HG03280 (cell line): ENCODE results near the gene SRD5A3.
"Not testable (repeated sequence)": the region's sequence is repeated elsewhere in the genome, so short reads cannot be mapped to it uniquely, and the experiment has no call there.

Source experiments
- ATAC-seq: cut with Tn5 transposase; IDR thresholded peaks from one replicate; pipeline ENCODE4 v1.9.1; 2021; ENCODE audit warnings: mild to moderate bottlenecking, moderate library complexity; ENCODE audit not compliant: unreplicated experiment

SRD5A3 gene

GRCh38 chr4:55345054-55345453 is 988 bp upstream of the SRD5A3 start:
- no peak for ATAC-seq

GRCh38 chr4:55346851-55347255 is 811 bp downstream of the SRD5A3 start:
- ATAC-seq, result no peak

DNA sequence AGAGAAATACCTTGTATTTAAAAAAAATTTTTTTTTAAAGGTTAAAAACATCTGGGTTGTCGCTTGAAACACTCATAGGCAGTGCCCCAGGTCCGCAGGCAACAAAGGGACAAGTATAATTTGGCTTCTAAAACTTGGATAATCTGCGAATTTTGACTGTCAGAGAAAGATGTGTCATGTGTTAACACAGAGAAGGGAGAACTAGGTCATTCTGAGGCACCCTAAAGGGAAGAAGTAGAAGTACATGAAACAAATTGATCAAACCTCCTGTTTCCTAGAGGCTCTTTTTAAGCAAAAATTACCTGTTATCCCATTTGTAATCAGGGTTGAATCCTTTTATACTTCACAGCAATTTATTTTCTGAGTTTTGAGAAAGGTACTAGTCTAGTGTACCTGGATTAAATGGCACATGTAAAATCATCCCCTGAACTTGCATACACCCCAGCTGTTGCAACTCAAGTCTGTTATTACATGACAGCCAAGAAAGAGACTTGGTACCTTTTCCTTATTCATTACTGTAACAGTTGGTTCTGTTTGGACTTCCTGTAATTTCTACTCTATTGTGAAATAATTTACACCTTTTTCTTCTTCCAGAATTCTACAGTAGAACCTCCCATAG is 1.7 kb downstream of the SRD5A3 start:
- ATAC-seq, result no peak

- no peak for ATAC-seq
Measured at GRCh38 chr4:55348466-55348865, 2.4 kb downstream of the SRD5A3 start.

DNA sequence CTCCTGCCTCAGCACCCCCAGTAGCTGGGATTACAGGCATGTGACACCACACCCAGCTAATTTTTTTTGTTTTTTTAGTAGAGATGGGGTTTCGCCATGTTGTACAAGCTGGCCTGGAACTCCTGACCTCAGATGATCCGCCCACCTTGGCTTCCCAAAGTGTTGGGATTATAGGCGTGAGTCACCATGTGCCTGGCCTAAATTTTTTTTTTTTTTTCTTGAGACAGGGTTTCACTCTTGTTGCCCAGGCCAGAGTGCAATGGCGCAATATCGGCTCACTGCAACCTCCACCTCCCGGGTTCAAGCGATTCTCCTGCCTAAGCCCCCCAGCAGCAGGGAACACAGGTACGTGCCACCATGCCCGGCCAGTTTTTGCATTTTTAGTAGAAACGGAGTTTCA is 4.8 kb downstream of the SRD5A3 start:
- not testable (repeated sequence) for ATAC-seq

GRCh38 chr4:55351824-55352223 is 5.8 kb downstream of the SRD5A3 start:
- no peak for ATAC-seq

DNA sequence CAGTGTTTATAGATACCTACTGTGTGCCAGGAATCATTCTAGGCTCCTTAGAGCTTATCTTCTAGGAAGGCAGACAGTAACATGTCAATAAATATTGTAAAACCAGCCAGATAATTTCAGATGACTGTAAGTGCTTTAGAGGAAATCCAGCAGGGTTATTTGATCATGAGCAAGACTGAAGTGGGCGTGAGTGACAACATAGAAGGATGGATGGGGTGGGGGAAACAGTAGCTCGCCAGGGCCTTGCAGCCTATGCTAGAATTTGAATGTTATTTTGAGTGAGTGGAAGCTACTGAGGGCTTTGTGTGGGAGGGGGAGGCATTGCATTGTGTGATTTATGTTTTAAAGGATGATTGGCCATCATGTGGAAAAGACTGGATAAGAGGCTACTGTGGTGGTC is 6.7 kb downstream of the SRD5A3 start:
- ATAC-seq, result no peak

DNA sequence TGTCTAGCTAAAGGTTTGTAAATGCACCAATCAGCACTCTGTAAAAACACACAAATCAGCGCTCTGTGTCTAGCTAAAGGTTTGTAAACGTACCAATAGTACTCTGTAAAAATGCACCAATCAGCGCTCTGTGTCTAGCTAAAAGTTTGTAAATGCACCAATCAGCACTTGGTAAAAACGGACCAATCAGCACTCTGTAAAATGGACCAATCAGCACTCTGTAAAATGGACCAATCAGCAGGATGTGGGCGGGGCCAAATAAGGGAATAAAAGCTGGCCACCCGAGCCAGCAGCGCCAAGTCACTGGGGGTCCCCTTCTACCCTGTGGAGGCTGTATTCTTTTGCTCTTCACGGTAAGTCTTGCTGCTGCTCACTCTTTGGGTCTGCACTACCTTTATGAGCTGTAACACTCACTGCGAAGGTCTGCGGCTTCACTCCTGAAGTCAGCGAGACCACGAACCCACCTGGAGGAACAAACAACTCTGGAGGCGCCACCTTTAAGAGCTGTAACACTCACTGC is 7.2 kb downstream of the SRD5A3 start:
- ATAC-seq, result not testable (repeated sequence)

DNA sequence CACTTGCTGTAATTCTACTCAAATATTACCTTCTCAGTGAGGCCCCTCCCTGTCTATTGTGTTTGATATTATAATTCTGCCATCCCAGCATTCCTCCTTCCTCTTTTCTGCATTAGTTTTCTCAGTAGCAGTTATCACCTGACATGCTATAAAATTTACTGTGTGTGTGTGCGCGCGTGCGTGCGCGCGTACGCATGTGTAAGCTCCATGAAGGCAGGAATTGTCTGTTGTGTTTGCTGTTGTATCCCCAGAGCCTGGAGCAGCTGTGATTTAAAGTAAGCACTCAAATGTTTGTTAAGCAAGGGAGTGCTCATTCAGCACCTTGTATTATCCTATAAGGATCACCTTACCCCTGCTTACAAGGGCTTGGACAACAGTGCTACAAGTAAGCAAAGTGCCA is 8.6 kb downstream of the SRD5A3 start:
- no peak for ATAC-seq

DNA sequence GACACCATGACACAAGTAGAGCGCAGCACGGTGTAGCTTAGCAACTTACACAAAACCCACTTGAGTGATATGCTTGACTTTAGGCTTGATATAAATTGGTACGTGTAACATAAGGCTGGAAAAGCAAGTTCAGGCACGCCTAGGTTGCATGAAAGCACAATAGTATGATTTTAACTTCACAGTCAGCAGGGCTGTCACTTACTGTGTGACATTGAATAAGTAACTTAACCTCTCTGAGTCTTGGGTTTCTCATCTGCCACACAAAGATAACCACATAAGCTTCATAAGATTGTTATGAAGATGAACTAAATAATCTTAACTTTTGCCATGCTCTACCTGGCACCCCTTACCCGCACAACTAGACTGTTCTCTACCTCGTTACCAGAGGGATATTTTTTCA is 9.5 kb downstream of the SRD5A3 start:
- ATAC-seq, result no peak

- no peak for ATAC-seq
Measured at GRCh38 chr4:55356991-55357461, 11.0 kb downstream of the SRD5A3 start.

DNA sequence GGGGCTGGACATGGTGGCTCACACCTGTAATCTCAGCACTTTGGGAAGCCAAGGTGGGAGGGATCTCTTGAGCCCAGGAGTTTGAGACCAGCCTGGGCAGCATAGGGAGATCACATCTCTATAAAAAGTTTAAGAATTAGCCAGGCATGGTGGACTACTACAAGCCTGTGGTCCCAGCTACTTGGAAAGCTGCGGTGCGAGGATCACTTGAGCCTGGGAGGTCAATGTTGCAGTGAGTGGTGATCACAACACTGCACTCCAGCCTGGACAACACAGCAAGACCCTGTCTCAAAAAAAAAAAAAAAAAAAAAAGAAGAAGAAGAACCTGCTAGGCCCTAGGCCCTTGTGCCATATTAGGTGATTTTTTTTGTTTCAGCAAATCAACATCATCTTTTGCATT is 12.2 kb downstream of the SRD5A3 start:
- ATAC-seq, result no peak

DNA sequence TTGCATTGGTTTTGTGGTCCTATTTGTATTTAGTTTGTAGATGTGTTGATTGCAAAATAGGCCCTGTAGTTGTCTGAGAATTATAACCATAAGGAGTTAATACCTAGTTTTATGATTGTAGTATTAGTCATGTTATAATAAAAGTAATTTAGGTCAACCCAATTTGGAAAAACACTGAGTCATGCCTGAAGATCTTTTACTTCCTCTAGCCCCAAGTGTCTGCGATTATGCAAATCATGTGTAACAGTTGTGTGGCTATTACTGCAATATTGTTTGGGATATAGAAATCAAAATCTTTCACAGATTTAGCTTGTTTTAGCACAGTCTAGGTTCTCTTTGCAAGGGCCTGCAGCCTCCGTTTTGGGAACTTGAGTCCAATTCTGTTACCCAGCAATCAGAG is 12.6 kb downstream of the SRD5A3 start:
- ATAC-seq, result peak; percentile 73

DNA sequence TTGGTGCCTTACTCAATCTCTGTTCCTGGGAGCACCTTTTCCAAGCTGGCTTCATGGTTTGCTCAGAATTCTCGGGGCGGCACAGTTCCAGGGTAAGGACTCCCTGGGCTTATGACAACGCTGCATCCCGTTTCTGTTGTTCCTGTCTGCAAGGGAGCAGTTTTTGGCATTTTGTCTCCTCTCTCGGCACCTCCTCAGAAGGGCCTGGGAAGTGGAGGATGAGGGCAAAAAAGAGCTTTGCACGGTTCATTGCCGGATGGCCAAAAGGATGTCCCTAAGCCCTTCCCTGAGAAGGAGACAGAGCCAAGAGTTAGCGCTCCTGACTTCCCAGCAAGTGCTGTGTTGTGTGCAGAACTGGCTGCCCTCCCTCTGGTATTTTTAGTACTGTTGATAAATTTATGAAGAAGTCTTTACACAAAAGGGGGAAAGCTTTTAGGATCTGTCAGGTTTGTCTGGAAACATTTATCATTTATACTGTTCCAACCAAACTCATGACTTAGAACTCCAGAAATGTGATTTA is 13.4 kb downstream of the SRD5A3 start:
- no peak for ATAC-seq

DNA sequence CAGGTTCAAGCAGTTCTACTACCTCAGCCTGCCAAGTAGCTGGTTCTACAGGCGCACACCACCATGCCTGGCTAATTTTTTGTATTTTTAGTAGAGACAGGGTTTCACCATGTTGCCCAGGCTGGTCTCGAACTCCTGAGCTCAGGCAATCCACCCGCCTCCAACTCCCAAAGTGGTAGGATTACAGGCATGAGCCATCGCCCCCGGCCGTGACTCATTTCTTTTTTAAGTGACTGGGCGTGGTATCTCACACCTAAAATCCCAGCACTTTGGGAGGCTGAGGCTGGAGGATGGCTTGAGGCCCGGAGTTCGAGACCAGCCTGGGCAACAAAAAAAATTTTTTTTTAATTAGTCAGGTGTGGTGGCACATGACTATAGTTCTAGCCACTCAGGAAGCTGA is 16.9 kb downstream of the SRD5A3 start:
- not testable (repeated sequence) for ATAC-seq

- ATAC-seq, result no peak
Measured at GRCh38 chr4:55363691-55364351, 17.8 kb downstream of the SRD5A3 start.

DNA sequence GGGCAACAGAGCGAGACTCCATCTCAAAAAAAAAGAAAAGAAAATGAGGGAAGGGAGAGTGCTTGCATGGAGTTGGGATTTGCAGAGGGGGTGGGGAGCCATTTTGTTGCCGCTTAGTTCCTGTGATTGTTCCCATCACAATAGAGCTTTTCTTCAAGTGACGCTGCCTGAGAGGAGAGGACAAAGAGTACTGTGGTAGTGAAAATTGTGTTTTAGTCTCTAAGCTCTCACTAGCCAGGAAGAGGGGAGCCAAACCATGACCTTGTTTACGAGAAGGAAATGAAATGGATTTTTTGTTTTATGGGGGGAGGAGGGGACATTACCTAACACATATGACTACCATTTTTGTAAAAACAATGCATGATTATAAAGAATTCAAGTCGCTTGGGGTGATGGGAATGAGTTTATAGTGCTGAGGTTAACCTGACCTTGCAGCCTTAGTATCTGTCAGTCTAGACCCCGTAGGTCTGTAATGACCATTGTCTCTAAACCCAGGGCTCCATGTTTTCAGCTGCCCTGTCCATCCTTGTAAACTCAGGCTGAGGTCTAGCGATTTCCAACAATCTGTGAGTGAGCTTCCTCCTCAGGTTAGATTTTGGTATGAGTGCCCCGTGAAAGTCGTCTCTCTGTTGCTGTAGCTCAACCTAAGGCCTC is 18.8 kb downstream of the SRD5A3 start:
- ATAC-seq, result no peak

GRCh38 chr4:55365345-55365728 is 19.3 kb downstream of the SRD5A3 start:
- no peak for ATAC-seq

GRCh38 chr4:55366621-55367020 is 20.6 kb downstream of the SRD5A3 start:
- no peak for ATAC-seq

- no peak for ATAC-seq
Measured at GRCh38 chr4:55367084-55367722, 21.2 kb downstream of the SRD5A3 start.

GRCh38 chr4:55369968-55370367 is 23.9 kb downstream of the SRD5A3 start:
- no peak for ATAC-seq
